ENCODE measurements around the gene TARBP1.
"Not testable (repeated sequence)": the region's sequence is repeated elsewhere in the genome, so short reads cannot be mapped to it uniquely, and the experiment has no call there.

TARBP1 gene

DNA sequence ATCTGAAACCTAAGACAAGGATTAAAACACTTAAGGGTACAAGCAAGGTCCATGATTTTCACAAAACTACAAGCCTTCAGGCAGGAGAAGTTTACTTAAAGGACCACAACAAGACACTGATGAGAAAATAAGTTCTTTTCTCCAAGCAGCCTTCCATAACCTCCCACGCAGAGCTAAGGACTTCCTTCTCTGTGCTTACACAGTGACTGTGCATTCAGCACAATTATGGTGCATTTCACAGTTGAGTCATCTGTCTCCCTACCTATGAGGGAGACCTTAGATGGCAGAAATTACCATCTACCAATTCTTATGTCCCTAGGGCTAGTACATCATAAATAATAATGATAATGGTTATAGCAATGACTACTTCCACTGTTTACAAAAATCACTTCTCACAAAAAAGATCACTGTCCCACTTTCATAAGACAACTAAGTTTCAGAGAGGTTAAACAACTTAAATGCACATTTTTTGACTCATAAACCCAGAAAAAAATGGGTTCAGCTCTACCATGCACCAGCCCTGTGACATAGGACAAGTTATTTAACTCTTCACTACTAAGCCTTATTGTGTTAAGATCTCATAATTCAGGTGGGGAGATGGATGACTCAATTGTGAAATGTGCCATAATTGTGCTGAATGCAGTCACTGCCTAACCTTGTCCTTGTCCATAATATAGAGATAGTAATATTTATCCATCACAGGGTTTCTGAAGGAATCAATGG lies 45.3 kb downstream of the TARBP1 start:
- no peak for DNase-seq

DNA sequence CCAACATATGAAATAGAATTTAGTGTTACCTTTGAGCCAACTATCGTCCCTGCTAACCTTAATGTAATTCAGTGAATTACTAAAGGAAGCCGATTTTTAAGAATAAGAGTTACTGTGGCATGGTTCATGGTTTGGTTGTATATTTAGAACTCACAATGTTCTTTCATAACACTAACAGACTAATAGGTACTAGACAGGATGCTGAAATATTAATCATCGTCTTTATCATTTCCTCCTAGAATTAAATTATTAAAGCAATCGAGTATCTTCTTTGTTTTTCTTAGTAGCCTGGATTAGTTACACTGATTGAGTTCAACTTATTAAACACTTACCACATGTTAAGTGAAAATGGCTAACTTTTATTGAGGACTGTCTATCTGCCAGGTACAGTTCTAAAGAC lies 47.7 kb downstream of the TARBP1 start:
- DNase-seq, result no peak

DNA sequence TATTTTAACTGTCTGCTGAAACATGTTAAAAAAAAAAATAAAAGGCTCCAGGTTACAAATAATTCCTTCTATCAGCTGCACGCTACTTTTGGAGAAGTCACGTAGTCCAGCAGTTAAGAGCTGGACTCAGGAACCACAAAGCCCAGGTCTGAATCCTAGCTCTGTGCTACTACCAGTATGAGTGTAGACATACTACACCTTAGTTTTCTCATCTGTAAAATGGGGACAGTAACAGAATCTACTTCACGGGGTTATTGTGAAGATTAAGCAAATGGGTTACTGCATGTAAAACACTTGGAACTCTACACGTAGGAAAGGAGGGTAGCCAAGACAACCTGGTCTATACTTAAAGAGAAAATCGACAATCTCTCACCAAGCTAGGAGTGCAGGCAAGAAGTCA lies 48.3 kb downstream of the TARBP1 start:
- no peak for DNase-seq

DNA sequence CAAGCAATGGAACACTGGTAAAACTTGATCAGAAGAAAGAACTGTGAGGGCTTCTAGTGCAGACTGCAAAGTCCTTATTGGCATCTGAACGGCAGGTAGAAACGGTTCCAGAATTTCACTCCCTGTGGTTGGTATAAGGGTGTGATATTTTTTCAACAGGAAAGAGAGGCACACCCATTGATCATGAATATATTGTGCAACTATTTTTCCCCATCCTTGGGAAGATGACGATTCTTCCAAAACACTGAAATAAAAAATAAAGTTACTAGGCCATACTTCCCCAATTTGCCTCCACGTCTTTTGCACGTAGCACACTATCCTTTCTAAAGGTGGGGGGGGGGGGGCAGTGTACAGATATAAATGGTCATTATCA lies 49.6 kb downstream of the TARBP1 start:
- no peak for DNase-seq

DNA sequence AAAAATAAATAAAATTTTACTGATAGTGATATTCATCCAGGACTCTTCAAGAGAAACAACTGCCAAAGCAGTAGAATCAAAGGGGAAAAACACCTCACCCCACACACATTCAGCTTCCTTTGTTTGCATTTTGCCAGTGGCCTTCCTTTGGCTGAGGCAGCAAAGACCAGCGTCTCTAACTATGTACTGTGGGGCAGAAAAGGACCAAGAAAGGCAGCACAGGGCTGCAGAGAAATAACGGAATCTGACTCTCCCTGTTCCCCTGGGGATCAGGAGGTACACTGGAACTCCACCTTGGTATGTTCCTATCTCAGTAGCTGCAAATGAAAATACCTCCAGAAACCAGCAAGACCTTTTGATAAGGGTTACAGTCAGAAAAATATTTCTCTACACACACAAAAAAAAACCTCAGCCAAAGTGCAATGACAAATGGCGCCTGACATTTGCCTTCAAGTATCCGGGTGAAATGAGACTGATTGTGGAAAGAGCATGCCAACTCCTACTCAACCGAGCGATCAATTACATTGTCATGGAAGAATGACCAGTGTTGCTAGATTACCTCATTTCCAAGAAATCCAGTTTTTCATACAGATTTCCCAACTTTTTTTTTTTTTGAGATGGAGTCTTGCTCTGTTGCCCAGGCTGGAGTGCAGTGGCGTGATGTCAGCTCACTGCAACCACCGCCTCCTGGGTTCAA lies 50.9 kb downstream of the TARBP1 start:
- DNase-seq, result no peak

DNA sequence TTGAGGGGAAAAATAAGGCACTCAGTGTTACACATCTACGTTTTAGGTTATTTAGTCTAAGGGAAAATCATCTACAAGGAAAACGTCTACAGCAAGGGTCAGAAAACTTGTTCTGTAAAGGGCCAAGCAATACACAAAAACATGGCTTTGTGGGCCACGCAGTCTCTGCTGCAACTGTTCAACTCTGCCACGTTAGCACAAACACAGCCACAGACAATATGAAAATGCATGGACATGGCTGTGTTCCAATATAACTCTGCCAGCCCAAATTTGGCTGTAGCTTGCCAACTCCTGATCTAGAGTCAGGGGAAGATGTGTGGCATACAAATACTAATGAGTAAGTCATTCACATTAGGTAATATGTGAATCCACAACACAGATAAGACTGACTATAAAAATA lies 65.0 kb downstream of the TARBP1 start:
- DNase-seq, result no peak

DNA sequence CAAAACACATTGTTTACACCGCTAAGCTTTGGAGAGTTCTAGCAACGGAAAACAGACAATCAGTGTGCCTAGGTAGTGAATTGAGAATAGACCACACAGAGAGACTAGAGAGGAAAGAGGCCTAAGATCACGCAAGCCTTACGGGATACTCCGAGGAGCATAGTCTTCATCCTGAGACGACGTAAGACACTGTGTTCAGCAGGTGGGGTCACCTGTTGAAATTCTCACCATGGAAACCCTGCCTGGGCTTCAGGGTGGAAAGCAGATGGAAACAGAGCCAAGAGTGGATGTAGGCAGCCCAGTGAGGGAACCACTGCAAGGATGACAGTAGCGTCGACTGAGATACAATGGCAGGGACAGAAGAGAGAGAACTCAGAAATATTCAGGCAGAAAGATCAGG lies 65.5 kb downstream of the TARBP1 start:
- DNase-seq, result no peak

DNA sequence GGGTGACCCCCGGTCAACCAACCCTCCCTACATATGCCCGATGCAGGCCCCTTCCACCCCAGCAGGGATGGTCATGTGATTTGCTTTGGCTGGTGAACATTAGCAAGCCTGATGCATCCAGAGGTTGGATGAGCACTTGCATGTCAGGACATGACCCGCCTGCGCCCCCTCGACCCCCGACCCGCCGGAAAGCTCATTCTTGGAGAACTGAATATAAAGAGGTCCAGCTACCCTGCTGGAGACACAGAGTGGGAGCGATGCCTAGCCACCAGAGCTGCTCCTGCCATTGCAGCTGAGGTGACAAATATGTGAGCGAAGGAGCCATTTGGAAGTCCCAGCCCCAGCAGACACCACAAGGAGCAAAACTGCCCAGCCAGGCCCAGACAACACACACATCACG lies 66.1 kb downstream of the TARBP1 start:
- no peak for DNase-seq

DNA sequence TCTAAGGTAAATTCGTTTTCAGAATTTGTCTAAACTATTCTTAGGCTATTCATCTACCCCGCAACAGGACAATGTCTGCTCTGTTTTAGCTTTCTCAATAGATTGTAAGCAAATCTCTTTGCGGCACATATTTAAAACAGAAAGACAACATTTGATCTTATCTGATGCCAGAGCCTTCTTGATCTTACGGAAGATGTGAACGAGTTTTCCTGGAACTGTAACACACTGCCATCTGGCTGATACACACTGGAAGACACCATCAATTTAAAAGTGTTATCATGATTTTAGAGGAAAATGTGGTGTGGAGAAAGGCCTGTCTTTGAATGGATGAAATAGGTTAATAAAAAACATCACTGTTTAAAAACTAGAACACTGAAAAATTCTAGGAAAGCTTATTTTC lies 69.7 kb downstream of the TARBP1 start:
- DNase-seq, result no peak

DNA sequence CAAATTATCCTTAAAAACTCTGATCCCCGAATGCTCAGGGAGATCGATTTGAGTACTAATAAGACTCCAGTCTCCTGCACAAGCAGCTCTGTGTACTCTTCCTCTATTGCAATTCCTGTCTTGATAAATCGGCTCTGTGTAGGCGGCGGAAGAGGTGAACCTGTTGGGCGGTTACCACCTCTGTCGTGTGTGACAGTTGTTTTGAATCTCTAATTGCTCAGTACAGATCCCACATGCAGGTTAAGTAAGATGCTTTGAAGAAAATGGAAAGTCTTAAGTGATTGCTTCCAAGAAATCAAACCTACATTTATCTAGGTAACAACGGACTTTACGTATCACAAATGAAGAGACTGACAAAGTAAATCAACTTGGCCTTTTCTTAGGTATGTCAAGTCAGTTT lies 70.2 kb downstream of the TARBP1 start:
- DNase-seq, result peak; percentile 46

DNA sequence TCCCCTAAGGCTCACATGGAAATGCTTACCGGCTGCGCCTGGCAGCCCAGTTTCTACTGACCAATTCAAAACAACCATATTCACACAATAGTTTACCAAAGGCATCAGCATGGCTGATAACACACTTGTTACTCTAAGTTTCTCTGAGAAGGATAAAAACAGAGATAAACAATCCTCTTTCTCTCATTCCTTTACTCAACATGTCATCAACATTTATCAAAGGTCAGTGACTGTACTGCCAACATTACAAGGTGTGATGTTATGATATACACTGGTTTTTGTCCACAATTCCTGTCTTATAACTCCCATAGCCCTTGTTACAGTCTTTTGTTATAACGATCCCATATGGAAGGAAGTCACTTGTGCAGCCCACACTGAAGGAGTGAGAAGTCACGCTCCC lies 72.1 kb downstream of the TARBP1 start:
- no peak for DNase-seq

DNA sequence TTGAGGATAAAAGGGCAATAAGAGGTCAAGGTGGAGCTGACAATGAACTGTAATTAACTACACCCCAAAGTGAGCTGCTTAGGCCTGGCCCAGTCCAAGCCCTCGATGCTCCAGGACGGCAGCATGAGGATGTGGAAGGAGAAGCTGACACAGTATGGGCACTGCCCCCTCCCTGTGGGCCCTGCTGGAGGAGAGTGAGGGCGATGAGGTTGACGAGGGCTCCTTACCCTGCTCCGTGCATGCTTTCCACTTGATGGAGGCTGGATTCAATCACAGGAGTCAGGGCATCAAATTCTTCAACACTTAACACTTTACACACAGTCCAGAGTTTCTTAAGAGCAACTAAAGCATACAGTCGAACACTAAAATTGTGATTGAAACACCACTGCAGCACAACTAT lies 73.3 kb downstream of the TARBP1 start:
- DNase-seq, result no peak

DNA sequence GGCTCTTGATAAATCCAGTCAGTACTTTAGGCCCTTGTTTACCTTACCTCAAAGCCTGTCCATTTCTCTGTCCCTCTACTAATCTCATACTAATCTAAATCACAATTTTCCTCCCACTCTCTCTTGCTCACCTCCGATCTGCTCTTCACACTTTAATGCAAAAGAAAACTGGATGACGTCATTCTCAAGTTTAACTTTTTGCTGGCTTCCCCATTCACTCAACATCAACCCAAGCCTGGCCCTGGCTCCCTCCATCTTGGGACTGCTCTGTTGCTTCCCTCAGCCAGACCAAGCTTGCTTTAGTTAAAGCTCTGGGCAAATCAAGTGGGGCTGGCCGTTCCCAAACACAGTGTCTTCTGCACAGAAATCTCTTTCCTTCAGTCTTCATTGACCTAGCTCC lies 76.0 kb downstream of the TARBP1 start:
- DNase-seq, result no peak

DNA sequence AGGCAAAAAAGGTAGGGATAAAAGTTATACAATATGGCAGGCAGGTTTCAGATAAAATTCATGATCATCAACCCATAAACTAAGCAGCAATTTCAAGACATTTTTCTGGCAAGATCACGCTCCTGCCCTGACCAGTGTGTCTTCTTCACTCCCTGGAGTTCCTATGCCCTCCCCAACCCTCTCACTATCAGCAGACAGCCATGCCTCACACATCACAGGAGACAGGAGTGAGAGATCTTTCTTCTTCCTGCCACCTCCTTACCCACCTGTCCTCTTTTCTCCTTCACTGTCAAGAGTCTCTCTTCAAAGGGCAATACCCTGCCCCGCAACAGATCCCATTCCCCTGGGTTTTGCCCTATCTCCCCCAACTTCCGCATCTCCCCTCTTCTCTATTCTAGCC lies 77.3 kb downstream of the TARBP1 start:
- DNase-seq, result no peak

DNA sequence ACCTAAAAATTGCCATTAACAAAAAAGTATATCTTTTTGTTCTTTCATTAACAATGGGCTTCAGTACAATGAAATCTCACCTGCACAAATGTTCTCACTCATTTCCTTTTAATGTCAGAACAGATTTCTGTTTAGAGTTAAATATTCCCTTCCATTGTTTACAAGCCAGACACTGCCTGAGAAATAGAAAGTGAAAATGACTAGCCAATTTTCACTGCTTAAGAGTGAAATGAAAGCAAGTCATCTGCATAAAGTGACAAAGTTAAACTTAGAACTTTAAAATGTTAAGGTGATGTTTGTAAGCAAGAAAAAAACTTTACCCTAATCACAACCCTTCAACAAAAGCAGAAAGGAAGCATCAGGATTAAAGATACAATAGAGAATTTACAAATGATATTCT lies 78.2 kb downstream of the TARBP1 start:
- DNase-seq, result no peak

DNA sequence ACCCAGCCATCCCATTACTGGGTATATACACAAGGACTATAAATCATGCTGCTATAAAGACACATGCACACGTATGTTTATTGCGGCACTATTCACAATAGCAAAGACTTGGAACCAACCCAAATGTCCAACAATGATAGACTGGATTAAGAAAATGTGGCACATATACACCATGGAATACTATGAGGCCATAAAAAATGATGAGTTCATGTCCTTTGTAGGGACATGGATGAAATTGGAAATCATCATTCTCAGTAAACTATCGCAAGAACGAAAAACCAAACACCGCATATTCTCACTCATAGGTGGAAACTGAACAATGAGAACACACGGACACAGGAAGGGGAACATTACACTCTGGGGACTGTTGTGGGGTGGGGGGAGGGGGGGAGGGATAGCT lies 79.5 kb downstream of the TARBP1 start:
- DNase-seq, result not testable (repeated sequence)

DNA sequence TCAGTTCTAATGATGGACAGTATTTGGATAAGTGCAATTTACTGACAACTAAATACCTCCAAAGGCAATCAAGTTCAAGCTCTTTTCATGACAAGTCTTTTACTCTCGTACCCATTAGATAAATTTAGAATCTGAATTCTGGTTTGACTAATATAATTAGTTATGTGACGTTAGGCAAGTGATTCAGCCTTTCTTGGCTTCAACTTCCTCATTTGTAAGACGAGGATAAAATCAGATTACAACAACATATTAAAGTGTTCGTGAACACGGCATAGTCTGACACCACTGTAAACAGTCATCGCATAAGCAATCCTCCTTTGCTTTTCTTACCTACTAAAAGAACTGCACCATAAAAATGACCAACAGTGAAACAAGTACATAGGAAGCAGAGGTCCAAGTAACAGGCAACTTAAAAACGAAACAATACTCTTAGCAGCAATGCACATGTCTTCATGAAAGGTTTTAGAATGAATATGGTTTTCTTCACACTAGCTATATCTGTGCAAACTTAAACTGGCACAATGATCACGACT lies 80.1 kb downstream of the TARBP1 start:
- DNase-seq, result no peak

DNA sequence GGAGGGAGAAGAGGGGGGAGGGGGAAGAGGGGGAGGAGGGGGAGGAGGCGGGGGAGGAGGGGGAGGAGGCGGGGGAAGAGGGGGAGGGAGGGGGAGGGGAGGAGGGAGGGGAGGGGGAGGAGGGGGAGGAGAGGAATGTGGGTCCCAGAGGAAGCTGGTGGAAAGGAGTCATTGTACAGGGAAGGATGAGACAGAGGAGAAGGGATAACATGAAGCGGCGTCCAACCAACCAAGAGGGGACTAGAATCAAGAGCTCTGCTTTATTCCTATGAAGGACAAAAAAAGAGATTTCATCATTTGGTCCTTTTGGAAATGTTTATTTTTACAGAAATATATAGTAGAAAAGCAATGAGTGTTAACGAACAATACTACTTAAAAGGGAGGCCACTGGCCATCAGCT lies 81.2 kb downstream of the TARBP1 start:
- no peak for DNase-seq

DNA sequence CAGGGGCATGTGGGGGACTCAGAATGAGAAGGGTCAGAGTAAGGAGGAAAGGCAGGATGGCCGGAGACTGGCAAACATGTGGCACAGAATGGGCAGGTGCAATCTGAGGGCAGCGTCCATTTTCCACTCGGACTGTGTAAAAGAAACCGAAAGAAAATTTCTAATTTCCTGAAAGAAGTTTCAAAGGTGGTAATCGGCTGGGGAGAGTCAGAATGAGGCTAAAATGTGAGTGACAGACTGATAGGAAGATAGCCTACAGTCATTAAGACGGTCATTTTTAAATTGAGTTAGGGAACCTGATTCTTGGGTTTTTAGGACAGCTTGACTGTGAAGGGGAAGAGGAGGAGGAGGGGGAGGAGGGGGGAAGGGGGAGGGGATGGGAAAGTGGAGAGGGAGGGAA lies 82.1 kb downstream of the TARBP1 start:
- DNase-seq, result no peak

DNA sequence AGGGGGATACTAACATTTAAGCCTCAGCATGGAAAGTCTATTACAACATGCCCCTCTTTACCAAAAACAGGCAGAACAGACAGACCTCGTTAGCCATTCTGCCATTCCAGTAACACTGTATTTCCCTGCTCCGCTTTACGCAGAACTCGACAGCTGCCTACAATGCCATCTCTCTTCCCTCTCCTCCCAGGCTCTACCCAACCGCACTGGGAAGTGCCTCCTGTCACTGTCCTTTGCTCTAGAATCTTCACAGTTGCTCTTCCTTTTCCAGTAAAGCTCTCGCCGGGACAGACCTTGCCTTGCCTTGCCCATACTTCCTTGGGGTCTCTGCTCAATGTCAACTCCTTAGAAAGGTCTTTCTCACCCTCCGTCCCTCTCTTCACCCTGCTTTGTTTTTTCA lies 82.9 kb downstream of the TARBP1 start:
- no peak for DNase-seq

DNA sequence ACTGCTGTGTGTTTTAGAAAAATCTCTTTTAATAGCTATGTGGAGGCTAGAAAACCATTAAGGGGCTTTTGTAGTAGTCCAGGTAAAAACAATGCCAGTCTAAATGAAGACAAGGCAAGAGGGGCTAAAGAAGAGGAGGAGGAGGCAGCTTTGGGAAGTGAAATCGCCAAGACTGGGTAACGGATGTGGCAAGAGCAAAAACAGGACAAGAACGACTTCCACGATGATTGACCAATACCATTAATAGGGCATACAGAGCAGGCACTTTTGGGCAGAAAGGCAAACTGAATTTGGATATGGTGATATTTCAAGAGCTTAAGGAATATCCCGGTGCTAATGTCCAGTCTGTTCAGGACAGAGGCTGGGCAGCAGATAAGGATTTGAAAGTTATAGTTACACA lies 83.7 kb downstream of the TARBP1 start:
- DNase-seq, result no peak

DNA sequence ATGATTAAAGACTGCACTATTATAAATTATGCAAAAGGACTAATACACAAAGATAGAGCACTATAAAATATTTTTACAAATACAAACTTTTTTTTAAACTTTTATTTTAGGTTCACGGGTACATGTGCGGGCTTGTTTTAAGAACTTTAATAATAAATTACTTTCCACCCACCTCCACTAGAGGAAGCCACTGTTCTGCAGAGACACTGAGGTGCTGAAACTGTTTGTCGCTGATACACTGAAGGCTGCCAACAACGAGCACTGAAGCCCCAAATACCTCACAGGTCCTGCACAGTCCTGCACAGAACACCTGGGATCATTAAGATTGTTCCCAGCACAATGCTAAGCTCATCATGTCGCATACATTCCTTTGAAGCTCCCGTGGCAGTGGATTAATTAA lies 85.8 kb downstream of the TARBP1 start:
- DNase-seq, result no peak

DNA sequence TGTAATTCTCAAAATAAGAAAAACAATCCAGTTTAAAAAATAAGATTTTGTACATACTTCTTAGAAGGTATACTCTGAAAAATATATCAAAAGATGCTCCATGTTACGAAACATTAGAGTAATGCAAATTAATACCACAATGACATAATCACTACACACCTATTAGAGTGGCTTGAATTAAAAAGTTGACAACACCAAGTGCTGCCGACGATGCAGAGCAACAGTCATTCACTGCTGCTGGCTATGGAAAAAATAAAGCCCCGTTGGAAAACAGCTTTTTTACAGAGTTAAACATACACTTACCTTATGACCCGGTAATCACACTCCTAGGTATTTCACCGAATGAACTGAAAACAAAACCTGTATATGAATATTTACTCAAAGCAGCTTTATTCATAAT lies 90.9 kb downstream of the TARBP1 start:
- DNase-seq, result no peak

DNA sequence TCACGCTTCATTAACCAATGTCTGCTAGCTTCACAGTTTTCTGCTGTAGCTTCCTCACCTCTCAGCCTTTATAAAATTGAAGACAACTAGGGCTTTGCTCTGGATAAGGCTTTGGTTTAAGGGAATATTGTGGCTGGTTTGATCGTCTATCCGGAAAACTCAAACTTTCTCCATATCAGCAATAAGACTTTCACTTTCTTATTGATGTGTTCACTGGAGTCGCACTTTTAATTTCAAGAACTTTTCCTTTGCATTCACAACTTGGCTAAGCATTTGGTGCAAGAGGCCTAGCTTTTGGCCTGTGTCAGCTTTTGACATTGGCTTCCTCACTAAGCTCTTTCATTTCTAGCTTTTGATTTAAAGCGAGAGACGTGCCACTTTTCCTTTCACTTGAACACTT lies 92.9 kb downstream of the TARBP1 start:
- DNase-seq, result no peak

Data from activated CD4-positive, alpha-beta T cell treated with anti-CD3 and anti-CD28 coated beads for 1 hour (primary cell).